HepG2 (cell line): ENCODE data around the gene EHD4. TPM values are rescaled to one million over a fixed set of nuclear protein-coding genes. Genes with fewer than 3 reads are reported as not detected.

Experiments used
- ATAC-seq: fragments of 200-7000 bp; cut with Tn5 transposase; 3 replicates; pipeline ENCODE4 v1.9.1; 2020; ENCODE audit warnings: mild to moderate bottlenecking, moderate library complexity
- BruUV-seq: library from RNA; stranded (reverse); fragments of 400-500 nt; replicated peaks from 2 replicates; lab custom pipeline; 2021; lab: Mats Ljungman, UMichigan
- CTCF ChIA-PET: fragments of 300-600 bp; formaldehyde crosslinking; extraction: SDS; loops from one replicate; lab custom pipeline; 2021; ENCODE audit warnings: low total read pairs, inconsistent platforms, low intra/inter-chr PET ratio; lab: Yijun Ruan, JAX
- POLR2A ChIA-PET: fragments of 350-600 bp; sonication (Branson Sonifier 250); formaldehyde crosslinking; loops from one replicate; lab custom pipeline; 2020; ENCODE audit warnings: antibody characterized with exemption, inconsistent platforms; lab: Yijun Ruan, JAX
- DNase-seq: peaks from one replicate; pipeline ENCODE4 v3.0.0-alpha.2; 2015; ENCODE audit warnings: low spot score
- FAIRE-seq: peaks from 3 replicates; lab custom pipeline; 2011; peaks lifted over from hg19 to GRCh38; lab: Jason Lieb, UNC
- H2AFZ ChIP-seq: one replicate; pipeline ENCODE4 v1.6.1; 2011; ENCODE audit warnings: low read length, inconsistent platforms
- H3K27ac ChIP-seq: fragments of 300-600 bp; 3 replicates; pipeline ENCODE4 v1.8.0; 2011; ENCODE audit warnings: mixed run types, mild to moderate bottlenecking, mixed read lengths, low read length, inconsistent platforms; ENCODE audit not compliant: insufficient read depth; ENCODE audit errors: extremely low read length
- H3K27me3 ChIP-seq, 2 experiments: fragments of 200-600 bp in 1 of 2; 2 replicates in 1 of 2; 3 replicates in 1 of 2; pipeline versions ENCODE4 v1.6.0 to v1.8.0; 2011; ENCODE audit warnings: low read length in 2 of 2, mild to moderate bottlenecking in 2 of 2, moderate library complexity in 2 of 2, inconsistent platforms in 1 of 2; ENCODE audit not compliant: insufficient read depth in 2 of 2, control insufficient read depth in 1 of 2
- H3K36me3 ChIP-seq, 2 experiments: fragments of 200-600 bp in 1 of 2; replicated peaks in 1 of 2; 2 replicates in 1 of 2; 3 replicates in 1 of 2; pipeline versions ENCODE4 v1.5.1 to v1.8.0; 2011; ENCODE audit warnings: low read length in 2 of 2, inconsistent platforms in 1 of 2; ENCODE audit not compliant: insufficient read depth in 2 of 2, control insufficient read depth in 1 of 2
- H3K4me1 ChIP-seq: 2 replicates; pipeline ENCODE4 v1.5.1; 2012; ENCODE audit warnings: low read length, inconsistent platforms; ENCODE audit not compliant: insufficient read depth
- H3K4me2 ChIP-seq: 2 replicates; pipeline ENCODE4 v1.6.0; 2011; ENCODE audit warnings: low read depth, low read length, inconsistent platforms
- H3K4me3 ChIP-seq, 3 experiments: fragments of 200-600 bp in 1 of 3; sonication (generic), shearing (Covaris generic) in 1 of 3; replicated peaks in 1 of 3; 2 replicates each; pipeline ENCODE4 v1.5.1; 2011 to 2016; ENCODE audit warnings: low read length in 3 of 3, inconsistent platforms in 2 of 3, low read depth in 2 of 3, mild to moderate bottlenecking in 2 of 3, control low read depth in 1 of 3, mixed read lengths in 1 of 3; ENCODE audit not compliant: insufficient read depth in 1 of 3
- H3K79me2 ChIP-seq: one replicate; pipeline ENCODE4 v1.6.1; 2011; ENCODE audit warnings: low read length, inconsistent platforms; ENCODE audit not compliant: insufficient read depth
- H3K9ac ChIP-seq: 2 replicates; pipeline ENCODE4 v1.6.0; 2011; ENCODE audit warnings: mild to moderate bottlenecking, low read depth, low read length, inconsistent platforms; ENCODE audit not compliant: insufficient read depth
- H3K9me3 ChIP-seq: 2 replicates; pipeline ENCODE4 v1.5.1; 2012; ENCODE audit warnings: mild to moderate bottlenecking, low read length
- H4K20me1 ChIP-seq: 2 replicates; pipeline ENCODE4 v1.6.0; 2011; ENCODE audit warnings: inconsistent platforms, mild to moderate bottlenecking, low read length, moderate library complexity; ENCODE audit not compliant: insufficient read depth
- HOXA9 ChIP-seq: sonication (generic); formaldehyde crosslinking; IDR thresholded peaks from 2 replicates; pipeline ENCODE4 v1.8.1; 2022; ENCODE audit warnings: missing genetic modification reagents, mild to moderate bottlenecking, moderate library complexity, borderline replicate concordance
- ISX ChIP-seq: sonication (generic); formaldehyde crosslinking; conservative IDR thresholded peaks from 2 replicates; pipeline ENCODE4 v1.5.0; 2020; ENCODE audit warnings: missing genetic modification reagents
- SALL2 ChIP-seq: sonication (generic); formaldehyde crosslinking; IDR thresholded peaks from 2 replicates; pipeline ENCODE4 v1.8.1; 2023; ENCODE audit warnings: mild to moderate bottlenecking, missing genetic modification reagents, inconsistent platforms
- SAP130 ChIP-seq: IDR thresholded peaks from 2 replicates; pipeline ENCODE4 v1.6.1; 2016; ENCODE audit warnings: low read depth
- ZBTB42 ChIP-seq: sonication (generic); formaldehyde crosslinking; IDR thresholded peaks from 2 replicates; pipeline ENCODE4 v1.5.0; 2020; ENCODE audit warnings: mild to moderate bottlenecking, missing genetic modification reagents
- ZNF629 ChIP-seq: sonication (generic); formaldehyde crosslinking; conservative IDR thresholded peaks from 2 replicates; pipeline ENCODE4 v1.5.0; 2020; ENCODE audit warnings: missing genetic modification reagents
- WGBS: methylation state at CpG from one replicate; pipeline ENCODE4 v1.1.6; 2017; ENCODE audit warnings: low lambda C conversion rate; 5-methylcytosine and 5-hydroxymethylcytosine counted together
- in situ Hi-C: cut with HindIII; loops from 2 replicates; pipeline ENCODE4 v1.10.0; 2017; ENCODE audit warnings: low pct_unique_long_range_greater_than_20kb; ENCODE audit not compliant: extremely low pct_ligation_motif_present
- intact Hi-C: fragments of 100-400 bp; cut with micrococcal nuclease; formaldehyde crosslinking; loops from one replicate; pipeline ENCODE4 v1.10.0; 2022; ENCODE audit not compliant: unreplicated experiment
- polyA plus RNA-seq, 8 experiments: library from polyadenylated mRNA; depleted of rRNA in 3 of 8; stranded (reverse) in 7 of 8; unstranded in 1 of 8; fragments of >200 nt; fragmentation: Illumina TruSeq in 4 of 8; extraction: Trizol in 4 of 8; gene quantifications; 2 replicates each; pipeline versions ENCODE4 v1.2.1 to v1.2.3, GENCODE V29; 2011 to 2016; ENCODE audit warnings: low read depth in 4 of 8, missing spikeins in 1 of 8, mixed read lengths in 1 of 8; ENCODE audit not compliant: insufficient read depth in 1 of 8
- total RNA-seq, 5 experiments: library from RNA; depleted of rRNA; stranded (reverse); fragments of >200 nt; fragmentation: Illumina TruSeq; extraction: Trizol; gene quantifications; 2 replicates each; pipeline ENCODE4 v1.2.3, GENCODE V29; 2016; ENCODE audit warnings: low read depth in 1 of 5
- TF ChIP-seq, protein P1 (sequence below): sonication (generic); formaldehyde crosslinking; IDR thresholded peaks from 2 replicates; pipeline ENCODE4 v1.5.0; 2020; ENCODE audit warnings: missing genetic modification reagents, mild to moderate bottlenecking, borderline replicate concordance

EHD4 gene
- total and polyA plus RNA-seq, 2 of the 13 experiments (the other 11 are each of a cell fraction or from before 2014, with no cell fraction given): 3.1 to 4.8 TPM

DNA sequence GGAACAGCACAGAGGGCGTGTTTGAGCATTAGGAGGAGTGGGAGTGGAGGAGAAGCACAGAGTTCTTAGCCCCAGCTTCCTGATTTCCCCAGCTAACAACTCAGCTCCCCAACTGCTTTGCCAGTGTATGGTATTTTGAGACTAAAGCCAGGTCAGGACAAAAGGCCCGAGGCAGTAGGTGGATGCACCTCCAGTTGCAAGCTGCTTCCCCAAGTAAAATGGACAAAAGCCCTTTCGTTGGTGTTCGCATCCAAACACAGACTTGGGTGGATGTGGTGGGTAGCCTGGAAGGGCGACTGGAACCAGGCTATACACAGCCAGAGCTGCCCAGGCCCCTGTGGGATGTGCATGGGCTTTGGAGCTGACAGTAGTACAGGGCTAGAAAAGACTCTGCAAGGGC lies 12.3 kb upstream of the EHD4 start:
- in situ Hi-C loops: loop anchor here (5.0 kb wide), 2 partner anchors 73 to 153 kb away; no protein-coding TSS in a partner anchor
- DNase-seq (no peak), ATAC-seq (no peak), FAIRE-seq (no peak)
- H3K4me3 ChIP-seq: no peak overlapping the region
- H3K27me3 ChIP-seq: peaks cover 0 to 53% of the 10 kb centered on the region in 2 experiments
- no peaks in the 10 kb centered on the region for H3K9me3 ChIP-seq
- WGBS: 0% methylated on average over 1 of the region's 5 CpGs
- no peaks in the 10 kb centered on the region for H3K79me2 ChIP-seq
- ChIA-PET CTCF (no interaction called here), POLR2A (interaction anchor here (1.3 kb wide), 1 partner anchor 12 kb away, joined by 3 read pairs; the partner anchor contains the start of gene EHD4)
- BruUV-seq: no TSS peak
- no peaks in the 10 kb centered on the region for H3K36me3 ChIP-seq
- H3K27ac ChIP-seq: no peak overlapping the region
- intact Hi-C loops: no loop called here
- no peaks in the 10 kb centered on the region for H4K20me1 ChIP-seq
- peaks cover 11% of the 10 kb centered on the region for H3K4me1 ChIP-seq
- no peak for TF ChIP-seq ZBTB42
- TF ChIP-seq SALL2 (CRISPR knock-in tag): no peak
- no peak for TF ChIP-seq SAP130 (CRISPR knock-in tag)
- TF ChIP-seq, protein P1, sequence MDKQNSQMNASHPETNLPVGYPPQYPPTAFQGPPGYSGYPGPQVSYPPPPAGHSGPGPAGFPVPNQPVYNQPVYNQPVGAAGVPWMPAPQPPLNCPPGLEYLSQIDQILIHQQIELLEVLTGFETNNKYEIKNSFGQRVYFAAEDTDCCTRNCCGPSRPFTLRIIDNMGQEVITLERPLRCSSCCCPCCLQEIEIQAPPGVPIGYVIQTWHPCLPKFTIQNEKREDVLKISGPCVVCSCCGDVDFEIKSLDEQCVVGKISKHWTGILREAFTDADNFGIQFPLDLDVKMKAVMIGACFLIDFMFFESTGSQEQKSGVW (CRISPR knock-in tag): no peak
- TF ChIP-seq ZNF629: no peak
- no peak for TF ChIP-seq HOXA9 (CRISPR knock-in tag)
- TF ChIP-seq ISX (CRISPR knock-in tag): no peak
- H3K9ac ChIP-seq: no peak overlapping the region
- H2AFZ ChIP-seq: no peak overlapping the region
- no peak overlapping the region for H3K4me2 ChIP-seq
